Activated T-cell treated with anti-CD3 and anti-CD28 coated beads, Interleukin-2, amount 50 U/mL, for 24 hours (primary cell): ENCODE measurements around the gene PLCD3.

Source experiments
- DNase-seq: peaks from one replicate; pipeline ENCODE4 v3.0.0-alpha.2; 2020
- H3K27ac Mint-ChIP-seq: 2 replicates; pipeline ENCODE4 v1.8.0; 2020; ENCODE audit warnings: mild to moderate bottlenecking, mixed read lengths
- H3K27me3 Mint-ChIP-seq: 2 replicates; pipeline ENCODE4 v1.8.0; 2020; ENCODE audit warnings: mixed read lengths
- H3K36me3 Mint-ChIP-seq: 2 replicates; pipeline ENCODE4 v1.8.0; 2020; ENCODE audit warnings: low read depth, mixed read lengths
- H3K4me1 Mint-ChIP-seq: 2 replicates; pipeline ENCODE4 v1.8.0; 2020; ENCODE audit warnings: low read depth, mixed read lengths
- H3K4me3 Mint-ChIP-seq: 2 replicates; pipeline ENCODE4 v1.8.0; 2020; ENCODE audit warnings: mild to moderate bottlenecking, moderate library complexity, mixed read lengths
- H3K9me3 Mint-ChIP-seq: 2 replicates; pipeline ENCODE4 v1.8.0; 2020; ENCODE audit warnings: mixed read lengths

The PLCD3 gene

GRCh38 chr17:45098081-45098868 lies 34.0 kb downstream of the PLCD3 start:
- H3K36me3 Mint-ChIP-seq = peaks cover 87% of the 10 kb centered on the region
- no peaks in the 10 kb centered on the region for H3K9me3 Mint-ChIP-seq
- H3K4me3 Mint-ChIP-seq = no peak overlapping the region
- no peaks in the 10 kb centered on the region for H3K4me1 Mint-ChIP-seq
- DNase-seq = no peak
- H3K27me3 Mint-ChIP-seq = no peaks in the 10 kb centered on the region
- no peak overlapping the region for H3K27ac Mint-ChIP-seq

DNA sequence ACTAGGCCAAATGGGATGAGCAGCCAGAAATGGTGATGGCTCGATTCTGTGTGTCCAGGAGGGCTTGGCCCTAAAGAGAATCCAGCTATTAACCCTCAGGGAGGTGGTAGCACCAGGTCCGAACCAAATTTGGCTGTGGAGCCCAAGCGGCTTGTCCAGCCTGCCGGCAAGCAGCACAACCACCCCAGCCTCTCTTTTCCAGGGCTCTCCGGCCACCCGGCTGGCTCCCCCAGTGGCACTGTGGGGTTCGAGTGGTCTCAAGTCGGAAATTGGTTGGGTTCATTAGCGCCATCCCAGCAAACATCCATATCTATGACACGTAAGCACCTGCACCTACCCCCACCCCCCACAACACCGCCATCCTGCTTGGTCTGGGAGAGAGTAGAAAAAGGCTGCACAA lies 35.4 kb downstream of the PLCD3 start:
- Mint-ChIP-seq H3K4me1 (no peaks in the 10 kb centered on the region), H3K9me3 (no peaks in the 10 kb centered on the region), H3K27ac (no peak overlapping the region), H3K4me3 (no peak overlapping the region), H3K27me3 (no peaks in the 10 kb centered on the region), H3K36me3 (peaks cover 86% of the 10 kb centered on the region)
- no peak for DNase-seq

- Mint-ChIP-seq H3K4me3 (no peak overlapping the region), H3K9me3 (no peaks in the 10 kb centered on the region), H3K27me3 (no peaks in the 10 kb centered on the region), H3K27ac (no peak overlapping the region), H3K4me1 (no peaks in the 10 kb centered on the region), H3K36me3 (peaks cover 90% of the 10 kb centered on the region)
- no peak for DNase-seq
These were observed 36.2 kb downstream of the PLCD3 start for GRCh38 chr17:45096141-45096540.

DNA sequence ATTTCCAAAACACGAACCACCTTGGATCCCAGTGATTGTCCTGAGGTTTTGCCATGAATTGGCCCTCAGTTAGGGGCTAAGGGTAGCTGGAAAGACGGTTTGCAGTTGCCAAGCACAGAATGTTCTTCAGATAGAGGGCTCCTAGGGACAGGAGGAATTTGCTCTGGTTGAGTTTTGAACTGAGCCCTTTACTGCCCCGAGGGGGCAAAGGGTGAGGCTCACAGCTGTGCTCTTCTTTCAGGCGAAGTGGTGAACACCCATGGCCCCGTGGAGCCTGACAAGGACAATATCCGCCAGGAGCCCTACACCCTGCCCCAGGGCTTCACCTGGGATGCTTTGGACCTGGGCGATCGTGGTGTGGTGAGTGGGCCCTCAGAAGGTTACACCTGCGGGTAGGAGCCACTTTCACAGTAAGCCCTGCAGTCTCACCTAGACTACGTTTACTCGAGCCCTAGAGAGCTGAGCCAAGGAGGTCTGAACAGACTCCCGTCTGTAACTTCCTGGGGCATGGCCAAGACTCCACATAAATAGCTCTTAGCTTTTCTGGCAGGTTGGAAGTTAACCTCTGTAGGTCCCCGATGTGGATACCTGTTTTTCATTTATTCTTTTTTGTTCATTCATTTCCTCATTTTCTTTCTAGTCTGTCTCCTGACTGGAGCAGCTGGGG lies 38.7 kb downstream of the PLCD3 start:
- no peak overlapping the region for H3K4me3 Mint-ChIP-seq
- peaks cover 92% of the 10 kb centered on the region for H3K36me3 Mint-ChIP-seq
- no peaks in the 10 kb centered on the region for H3K27me3 Mint-ChIP-seq
- no peak for DNase-seq
- H3K9me3 Mint-ChIP-seq = no peaks in the 10 kb centered on the region
- peak overlapping the region; percentile 50 for H3K27ac Mint-ChIP-seq
- no peaks in the 10 kb centered on the region for H3K4me1 Mint-ChIP-seq

DNA sequence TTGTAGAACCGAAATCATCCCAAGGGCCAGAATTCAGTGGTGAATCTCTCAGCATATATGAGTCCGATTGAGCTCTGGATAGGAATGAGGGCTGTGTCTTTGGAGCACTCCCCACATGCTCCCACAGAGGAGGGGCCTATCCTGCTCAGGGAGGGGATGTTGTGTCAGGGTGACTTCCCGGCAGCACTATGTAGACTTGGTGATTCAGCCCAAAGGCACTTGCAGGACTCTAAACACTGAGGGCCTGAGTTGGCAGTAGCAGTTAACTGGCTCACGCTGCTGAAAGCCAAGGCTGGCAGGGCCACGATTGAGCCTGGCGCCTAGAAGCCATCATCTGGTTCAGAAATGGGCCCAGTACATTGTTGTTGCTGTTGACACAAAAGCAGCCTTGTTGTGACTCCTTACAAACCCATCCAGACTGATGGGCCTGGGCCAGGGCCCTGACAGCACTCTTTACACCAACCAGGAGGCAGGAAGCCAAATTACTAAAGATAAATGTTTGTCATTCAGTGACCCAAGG lies 39.3 kb downstream of the PLCD3 start:
- Mint-ChIP-seq H3K4me3 (no peak overlapping the region), H3K36me3 (peaks cover 92% of the 10 kb centered on the region), H3K9me3 (no peaks in the 10 kb centered on the region), H3K27ac (peak overlapping the region; percentile 67), H3K4me1 (peaks cover 1% of the 10 kb centered on the region), H3K27me3 (no peaks in the 10 kb centered on the region)
- no peak for DNase-seq

DNA sequence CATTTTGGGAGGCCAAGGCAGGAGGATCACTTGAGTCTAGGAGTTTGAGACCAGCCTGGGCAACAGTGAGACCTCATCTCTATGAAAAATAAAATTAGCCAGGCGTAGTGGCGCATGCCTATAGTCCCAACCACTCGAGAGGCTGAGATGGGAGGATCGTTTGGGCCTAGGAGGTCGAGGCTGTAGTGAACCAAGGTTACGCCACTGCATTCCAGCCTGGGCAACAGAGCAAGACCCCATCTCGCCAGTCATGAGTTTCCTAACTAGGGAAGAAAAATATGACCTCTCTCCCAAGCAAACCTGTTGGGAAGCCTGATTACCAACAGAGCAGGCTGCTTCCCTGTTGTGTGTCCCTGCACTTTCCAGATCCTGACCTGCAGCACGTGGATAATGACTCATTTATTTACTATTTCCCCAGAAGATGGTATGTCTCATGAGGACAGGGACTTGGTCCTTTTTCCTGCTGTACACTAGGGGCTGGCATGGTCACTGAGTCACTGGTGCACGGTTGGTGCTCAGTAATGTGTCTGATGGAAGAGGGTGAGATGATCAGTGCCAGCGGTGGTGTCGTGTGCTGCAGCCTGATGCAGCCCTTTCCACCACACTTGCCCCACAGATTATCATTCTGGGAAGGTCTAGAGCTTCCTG lies 40.4 kb downstream of the PLCD3 start:
- Mint-ChIP-seq H3K9me3 (no peaks in the 10 kb centered on the region), H3K4me1 (peaks cover 1% of the 10 kb centered on the region), H3K4me3 (no peak overlapping the region), H3K27ac (no peak overlapping the region), H3K27me3 (no peaks in the 10 kb centered on the region), H3K36me3 (peaks cover 92% of the 10 kb centered on the region)
- no peak for DNase-seq

GRCh38 chr17:45090711-45091110 lies 41.6 kb downstream of the PLCD3 start:
- H3K27me3 Mint-ChIP-seq = no peaks in the 10 kb centered on the region
- H3K36me3 Mint-ChIP-seq = peaks cover 88% of the 10 kb centered on the region
- H3K9me3 Mint-ChIP-seq = no peaks in the 10 kb centered on the region
- H3K27ac Mint-ChIP-seq = no peak overlapping the region
- no peak overlapping the region for H3K4me3 Mint-ChIP-seq
- DNase-seq = no peak
- peaks cover 1% of the 10 kb centered on the region for H3K4me1 Mint-ChIP-seq

DNA sequence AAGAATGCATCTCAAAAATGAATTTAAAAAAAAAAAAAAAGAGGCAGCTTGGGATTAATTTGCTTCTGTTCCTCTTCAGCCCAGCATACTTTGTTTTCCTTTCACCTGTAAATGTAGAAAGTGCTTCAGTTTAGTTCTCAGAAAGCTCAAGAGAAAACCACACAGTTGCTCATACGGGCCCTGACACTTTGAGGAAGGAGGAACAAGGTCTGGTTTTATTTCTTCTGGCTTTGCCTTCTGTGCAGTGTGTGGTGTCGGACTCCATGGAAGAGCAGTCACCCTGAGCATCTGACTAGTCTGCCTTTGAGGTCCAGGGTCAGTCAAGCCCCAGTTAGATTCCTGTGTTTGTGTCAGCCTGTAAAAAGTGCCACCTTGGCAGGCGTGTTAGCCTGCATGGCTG lies 43.6 kb downstream of the PLCD3 start:
- H3K4me3 Mint-ChIP-seq = no peak overlapping the region
- no peak overlapping the region for H3K27ac Mint-ChIP-seq
- H3K9me3 Mint-ChIP-seq = no peaks in the 10 kb centered on the region
- H3K4me1 Mint-ChIP-seq = peaks cover 1% of the 10 kb centered on the region
- no peaks in the 10 kb centered on the region for H3K27me3 Mint-ChIP-seq
- no peak for DNase-seq
- peaks cover 89% of the 10 kb centered on the region for H3K36me3 Mint-ChIP-seq

GRCh38 chr17:45087978-45088377 lies 44.3 kb downstream of the PLCD3 start:
- no peak overlapping the region for H3K4me3 Mint-ChIP-seq
- H3K4me1 Mint-ChIP-seq = peaks cover 1% of the 10 kb centered on the region

DNA sequence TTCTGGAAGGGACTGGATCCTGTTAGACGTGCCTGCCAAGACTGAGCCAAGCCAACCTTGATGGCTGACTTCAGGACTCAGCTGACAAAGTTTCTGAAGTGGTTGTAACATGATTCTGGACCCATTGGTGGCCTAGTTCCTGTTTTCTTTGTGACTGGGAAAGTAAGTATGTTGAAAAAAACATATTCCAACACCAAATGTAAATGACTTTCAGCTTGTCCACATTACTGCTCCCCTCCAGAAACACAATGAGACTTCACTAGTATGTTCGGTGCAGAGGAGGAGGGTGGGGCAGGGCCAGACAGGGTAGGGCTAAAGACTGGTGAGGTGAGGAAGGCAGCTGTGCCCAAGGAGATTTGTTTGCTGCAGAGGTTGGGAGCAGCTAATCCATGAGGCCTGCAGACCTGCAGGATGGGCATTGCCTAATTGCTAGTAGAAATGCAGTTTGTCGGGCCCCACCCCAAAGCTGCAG lies 44.8 kb downstream of the PLCD3 start:
- H3K4me3 Mint-ChIP-seq = no peak overlapping the region
- H3K36me3 Mint-ChIP-seq = peaks cover 88% of the 10 kb centered on the region
- DNase-seq = no peak
- H3K27me3 Mint-ChIP-seq = no peaks in the 10 kb centered on the region
- no peaks in the 10 kb centered on the region for H3K9me3 Mint-ChIP-seq
- peaks cover 1% of the 10 kb centered on the region for H3K4me1 Mint-ChIP-seq
- no peak overlapping the region for H3K27ac Mint-ChIP-seq

More at GRCh38 chr17:45087978-45088377, 44.3 kb downstream of the PLCD3 start:
- no peaks in the 10 kb centered on the region for H3K9me3 Mint-ChIP-seq
- H3K27me3 Mint-ChIP-seq = no peaks in the 10 kb centered on the region
- no peak for DNase-seq
- H3K27ac Mint-ChIP-seq = no peak overlapping the region
- H3K36me3 Mint-ChIP-seq = peaks cover 88% of the 10 kb centered on the region

DNA sequence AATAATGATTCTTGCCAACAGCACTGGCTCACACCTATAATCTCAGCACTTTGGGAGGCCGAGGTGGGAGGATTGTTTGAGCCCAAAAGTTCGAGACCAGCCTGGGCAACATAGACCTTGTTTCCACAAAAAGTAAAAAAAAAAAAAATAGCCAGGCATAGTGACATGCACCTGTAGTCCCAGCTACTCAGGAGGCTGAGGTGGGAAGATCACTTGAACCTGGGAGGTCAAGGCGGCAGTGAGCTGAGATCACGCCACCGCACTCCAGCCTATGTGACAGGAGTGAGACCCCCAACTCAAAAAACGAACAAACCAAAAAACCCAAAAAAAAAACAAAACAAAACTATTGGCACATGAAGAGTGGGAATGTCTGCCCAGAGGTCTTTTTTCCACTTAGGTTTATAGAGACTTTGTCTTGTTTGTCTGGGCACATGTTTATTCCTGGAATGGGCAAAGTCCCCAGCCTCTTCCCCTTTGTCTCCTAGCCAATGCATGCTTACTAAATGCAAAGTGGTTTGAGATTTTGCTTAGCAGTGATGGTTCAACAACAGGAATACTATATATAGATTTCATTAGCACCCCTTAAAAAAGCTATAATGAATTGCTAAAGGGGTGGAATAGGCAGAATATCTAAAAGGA lies 45.3 kb downstream of the PLCD3 start:
- Mint-ChIP-seq H3K27ac (no peak overlapping the region), H3K4me3 (no peak overlapping the region), H3K27me3 (no peaks in the 10 kb centered on the region), H3K4me1 (peaks cover 1% of the 10 kb centered on the region), H3K9me3 (no peaks in the 10 kb centered on the region), H3K36me3 (peaks cover 89% of the 10 kb centered on the region)
- DNase-seq = no peak

DNA sequence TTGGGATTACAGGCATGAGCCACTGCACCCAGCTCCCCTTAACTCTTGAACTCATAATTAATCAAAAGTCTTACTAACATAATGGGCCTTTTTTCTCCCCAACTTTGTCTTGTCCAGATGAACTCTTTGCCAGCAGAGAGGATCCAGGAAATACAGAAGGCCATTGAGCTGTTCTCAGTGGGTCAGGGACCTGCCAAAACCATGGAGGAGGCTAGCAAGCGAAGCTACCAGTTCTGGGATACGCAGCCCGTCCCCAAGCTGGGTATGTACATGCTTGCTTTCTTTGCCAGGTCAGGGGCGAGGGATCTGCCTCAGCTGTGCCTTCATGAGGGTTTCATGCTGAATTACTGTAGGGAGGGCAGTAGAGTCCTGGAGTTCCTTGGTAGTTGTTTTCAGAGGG lies 45.9 kb downstream of the PLCD3 start:
- DNase-seq = no peak
- H3K4me1 Mint-ChIP-seq = peaks cover 1% of the 10 kb centered on the region
- no peak overlapping the region for H3K27ac Mint-ChIP-seq
- H3K4me3 Mint-ChIP-seq = no peak overlapping the region
- no peaks in the 10 kb centered on the region for H3K27me3 Mint-ChIP-seq
- H3K36me3 Mint-ChIP-seq = peaks cover 89% of the 10 kb centered on the region
- H3K9me3 Mint-ChIP-seq = no peaks in the 10 kb centered on the region

- Mint-ChIP-seq H3K4me1 (peaks cover 19% of the 10 kb centered on the region), H3K27me3 (no peaks in the 10 kb centered on the region), H3K9me3 (no peaks in the 10 kb centered on the region), H3K27ac (no peak overlapping the region), H3K36me3 (peaks cover 77% of the 10 kb centered on the region), H3K4me3 (no peak overlapping the region)
- DNase-seq = no peak
These were observed 51.1 kb downstream of the PLCD3 start for GRCh38 chr17:45081047-45081703.

DNA sequence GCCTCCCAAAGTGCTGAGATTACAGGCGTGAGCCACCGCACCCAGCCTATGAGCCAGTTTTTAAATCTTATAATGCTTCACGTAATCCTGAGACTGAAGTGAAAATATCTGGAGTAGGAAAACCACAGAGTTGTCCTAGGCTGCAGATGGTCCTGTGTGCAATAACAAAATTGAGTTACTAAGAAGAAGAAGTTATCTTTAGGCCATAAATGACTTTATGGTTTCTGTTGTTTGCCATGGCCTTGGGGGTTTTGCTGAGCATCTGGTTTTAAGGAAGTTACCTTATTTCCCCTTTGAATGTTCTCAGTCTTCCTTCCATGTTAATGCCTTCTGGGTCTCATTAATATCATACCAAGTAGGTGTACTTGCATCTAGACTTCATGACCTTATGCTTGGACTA lies 54.7 kb downstream of the PLCD3 start:
- H3K4me3 Mint-ChIP-seq = no peak overlapping the region
- DNase-seq = no peak
- no peaks in the 10 kb centered on the region for H3K9me3 Mint-ChIP-seq
- peaks cover 38% of the 10 kb centered on the region for H3K4me1 Mint-ChIP-seq
- peaks cover 83% of the 10 kb centered on the region for H3K36me3 Mint-ChIP-seq
- H3K27me3 Mint-ChIP-seq = no peaks in the 10 kb centered on the region
- peak overlapping the region; percentile 73 for H3K27ac Mint-ChIP-seq
